Measurements from ENCODE around the gene SMIM29.

The SMIM29 gene

DNA sequence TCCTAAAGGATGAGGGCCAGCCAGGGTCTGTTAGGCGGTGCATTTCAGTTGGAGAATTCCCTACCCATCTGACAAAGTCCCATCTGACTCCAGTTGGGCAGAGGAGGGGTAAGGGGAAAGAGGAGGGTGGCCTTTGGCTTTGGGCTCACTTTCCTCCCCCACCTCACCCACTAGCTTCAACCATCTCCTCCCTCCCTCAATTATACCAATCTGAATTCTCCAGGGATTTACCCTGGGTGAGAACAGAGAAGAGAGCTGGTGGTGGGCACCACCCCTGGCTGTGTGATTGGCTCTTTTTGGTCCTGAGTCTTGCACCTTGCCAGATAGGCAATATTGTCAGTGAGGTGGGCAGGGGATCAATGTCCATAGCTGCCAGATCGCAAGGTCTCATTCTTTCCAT, 8.9 kb downstream of the SMIM29 start:
- DNase-seq, result no peak

DNA sequence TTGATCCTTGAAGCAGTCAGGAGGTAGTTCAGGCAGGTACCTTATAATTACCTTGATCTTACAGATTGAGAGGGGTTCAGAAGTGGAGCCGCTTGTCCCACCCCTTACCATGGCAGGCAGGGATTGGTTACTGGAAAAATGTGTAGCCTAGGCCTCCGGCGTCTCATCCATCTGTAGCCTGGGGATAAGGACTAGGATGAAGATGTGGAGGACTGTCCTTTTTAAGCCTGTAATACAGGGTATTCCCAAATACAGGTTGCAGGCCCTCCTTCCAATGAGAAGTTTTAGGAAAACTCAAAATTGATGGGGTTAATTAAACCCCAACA, 9.3 kb downstream of the SMIM29 start:
- no peak for DNase-seq

- DNase-seq, result no peak
Observed at GRCh38 chr6:34238585-34239499, 10.0 kb downstream of the SMIM29 start.

GRCh38 chr6:34237722-34238584, 10.9 kb downstream of the SMIM29 start:
- no peak for DNase-seq

GRCh38 chr6:34237316-34237721, 11.5 kb downstream of the SMIM29 start:
- no peak for DNase-seq

DNA sequence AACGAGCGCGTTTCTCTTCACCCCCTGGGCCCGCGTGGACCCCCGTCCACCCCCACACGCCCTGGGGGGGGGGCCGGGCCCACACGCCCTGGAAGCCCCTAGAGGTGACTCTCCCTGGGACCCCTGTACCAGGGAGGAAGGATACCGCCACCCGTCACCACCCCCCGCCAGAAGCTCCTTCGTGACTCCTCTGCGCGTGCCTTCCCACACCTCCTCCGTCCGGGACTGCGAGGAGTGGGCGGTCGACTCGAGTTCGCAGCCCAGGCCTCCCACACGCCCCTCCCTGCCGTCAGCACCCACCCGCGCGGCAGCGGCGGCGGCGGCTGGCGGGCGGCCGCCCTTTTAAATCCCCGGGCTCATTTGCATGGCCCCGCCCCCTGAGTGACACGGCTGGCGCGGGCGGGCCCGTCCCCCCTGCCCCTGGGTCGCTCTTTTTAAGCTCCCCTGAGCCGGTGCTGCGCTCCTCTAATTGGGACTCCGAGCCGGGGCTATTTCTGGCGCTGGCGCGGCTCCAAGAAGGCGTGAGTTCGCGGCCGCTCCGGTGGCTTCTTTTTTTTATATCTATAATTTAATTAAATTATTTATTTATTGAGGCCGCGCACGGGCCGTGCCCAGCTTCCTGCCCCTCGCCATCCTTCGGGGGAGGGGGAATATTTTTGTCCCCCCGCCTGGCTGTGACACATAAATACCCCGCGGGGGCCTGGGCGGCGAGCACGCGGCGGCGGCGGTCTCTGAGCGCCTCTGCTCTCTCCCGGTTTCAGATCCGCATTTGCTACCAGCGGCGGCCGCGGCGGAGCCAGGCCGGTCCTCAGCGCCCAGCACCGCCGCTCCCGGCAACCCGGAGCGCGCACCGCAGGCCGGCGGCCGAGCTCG, 12.1 kb downstream of the SMIM29 start, which contains the start of gene HMGA1:
TSS of gene HMGA1 (plus strand) at position 431 of the 873 bp plus-strand sequence. CDS start 3,908 bp downstream, outside the sequence.
- peak; percentile 81 for DNase-seq

- DNase-seq, result no peak
Observed at GRCh38 chr6:34236131-34236442, 12.7 kb downstream of the SMIM29 start.

DNA sequence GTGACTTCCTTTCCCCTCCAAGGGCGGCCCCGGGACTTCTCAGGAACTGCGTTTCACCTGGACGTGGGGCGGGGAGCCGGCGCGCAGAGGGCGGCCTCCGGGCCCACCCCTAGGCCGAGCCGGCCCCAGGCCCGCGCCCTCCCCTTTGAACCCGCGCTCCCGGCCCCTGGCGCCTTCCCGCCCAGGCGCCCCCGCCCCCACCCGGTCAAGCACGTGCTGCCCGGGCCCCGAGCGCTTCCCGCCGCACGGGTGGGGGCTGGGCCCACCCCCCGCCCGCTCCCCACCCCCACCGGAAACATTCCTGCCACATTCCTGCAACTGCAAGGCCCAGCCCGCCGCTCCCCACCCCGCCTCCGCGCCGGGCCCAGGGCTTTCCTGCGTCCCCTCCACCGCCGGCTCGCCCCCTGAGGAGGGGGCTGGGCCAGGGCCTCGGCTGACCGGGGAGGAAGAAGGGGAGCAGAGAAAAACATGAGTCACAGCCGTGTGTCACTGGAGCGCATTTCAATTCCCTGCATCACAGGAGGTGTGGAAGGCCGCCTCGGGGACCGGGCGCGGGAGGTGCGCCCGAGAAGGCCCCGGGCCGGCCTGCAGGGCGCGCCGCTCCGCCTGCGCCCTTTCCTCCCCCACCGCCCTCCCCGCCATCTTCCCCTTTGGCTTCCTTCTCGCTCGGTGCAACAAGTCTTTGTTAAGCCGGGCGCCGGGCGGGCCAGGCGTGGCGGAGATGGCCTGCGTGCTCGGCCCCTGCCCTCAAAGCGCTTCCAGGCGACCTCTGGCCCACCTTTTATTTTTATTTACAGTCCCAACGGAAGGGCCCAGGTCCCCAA, 13.3 kb downstream of the SMIM29 start:
- DNase-seq, result no peak

DNA sequence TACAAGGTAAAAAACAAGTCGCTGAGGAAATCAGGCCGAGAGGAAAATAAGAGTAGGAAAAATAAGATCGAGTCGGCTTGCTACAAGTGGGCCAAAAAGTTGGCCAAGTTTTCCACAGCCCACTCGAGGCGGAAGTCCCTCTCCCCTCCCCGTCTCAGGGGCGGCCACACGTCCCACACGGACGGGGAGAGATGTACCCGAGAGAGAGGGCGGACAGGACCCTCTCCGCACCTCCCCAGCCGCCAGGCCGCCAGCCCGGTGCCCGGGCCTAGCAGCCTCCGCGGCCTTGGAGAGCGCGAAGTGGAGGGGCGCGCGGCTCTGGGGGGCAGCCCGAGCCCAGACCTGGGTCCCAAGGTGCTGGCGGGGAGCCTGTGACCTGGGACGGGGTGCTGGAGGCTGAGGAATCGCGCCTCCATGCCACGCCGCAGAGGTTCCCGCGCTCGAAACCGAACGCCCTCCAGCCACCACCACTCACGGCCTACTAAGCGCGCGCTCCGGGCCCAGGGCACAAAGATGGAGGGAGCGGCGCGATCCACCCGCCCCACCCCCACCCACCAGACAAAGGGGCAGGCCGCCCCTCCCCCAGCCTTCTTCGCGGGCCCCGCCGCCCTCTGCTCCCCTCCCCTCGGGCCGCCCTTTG, 14.0 kb downstream of the SMIM29 start:
- no peak for DNase-seq

DNA sequence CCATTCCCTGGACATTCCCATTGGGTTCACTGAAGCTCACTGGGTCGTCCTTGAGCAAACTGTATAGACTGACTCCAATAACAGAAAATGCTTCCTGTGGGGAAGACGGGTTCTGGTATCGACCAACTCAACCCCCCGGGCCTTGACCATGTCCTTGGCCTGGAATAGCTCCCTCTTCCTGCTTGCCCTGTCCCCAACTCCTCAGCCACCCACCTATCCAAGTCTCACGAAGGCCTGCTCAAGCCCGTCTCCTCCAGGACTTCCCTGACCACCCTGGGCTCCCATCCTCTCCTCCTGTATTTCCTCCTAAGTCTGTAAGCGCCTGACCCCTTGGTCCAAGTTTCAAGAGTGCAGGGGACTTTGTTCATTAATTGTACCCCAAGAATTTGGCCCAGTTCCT, 14.9 kb downstream of the SMIM29 start:
- DNase-seq, result no peak

DNA sequence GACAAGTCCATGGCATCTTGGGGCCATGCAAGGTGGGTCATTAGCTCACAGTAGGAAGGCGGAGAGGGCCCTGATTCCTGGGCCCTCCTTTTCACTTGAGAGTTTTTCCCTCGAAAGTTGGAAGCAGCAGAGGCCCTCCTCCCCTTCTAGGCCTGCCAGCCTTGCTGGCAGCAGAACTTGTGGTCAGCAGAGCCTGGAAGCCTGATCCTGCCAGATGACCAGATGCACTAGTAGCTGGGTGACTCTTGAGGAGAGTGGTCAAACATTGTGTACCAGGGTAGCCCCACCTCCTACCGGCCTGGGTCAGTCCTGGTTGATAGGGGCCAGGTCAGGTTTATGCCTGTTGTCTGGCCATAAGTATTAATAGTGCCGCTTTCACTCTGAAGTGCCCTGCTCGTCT, 15.9 kb downstream of the SMIM29 start:
- DNase-seq, result no peak

GRCh38 chr6:34231566-34232336, 17.1 kb downstream of the SMIM29 start:
- no peak for DNase-seq

GRCh38 chr6:34230653-34231371, 18.0 kb downstream of the SMIM29 start:
- DNase-seq, result no peak

DNA sequence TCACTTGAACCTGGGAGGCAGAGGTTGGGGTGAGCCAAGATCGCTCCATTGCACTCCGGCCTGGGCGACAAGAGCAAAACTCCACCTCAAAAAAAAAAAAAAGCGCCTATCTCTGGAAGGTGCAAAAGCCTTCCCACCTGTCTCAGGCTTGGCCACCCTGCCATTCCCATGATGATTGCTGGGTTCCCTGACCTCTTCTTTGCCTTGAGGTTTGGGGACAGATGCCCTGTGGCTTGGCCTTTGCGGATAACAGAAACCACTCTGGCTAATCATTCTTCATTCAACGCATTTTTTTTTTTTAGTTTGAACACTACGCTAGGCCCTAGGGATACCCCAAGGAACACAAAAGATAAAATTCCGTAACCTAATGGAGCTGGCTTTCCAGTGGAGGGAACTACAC, 18.9 kb downstream of the SMIM29 start:
- DNase-seq, result no peak

DNA sequence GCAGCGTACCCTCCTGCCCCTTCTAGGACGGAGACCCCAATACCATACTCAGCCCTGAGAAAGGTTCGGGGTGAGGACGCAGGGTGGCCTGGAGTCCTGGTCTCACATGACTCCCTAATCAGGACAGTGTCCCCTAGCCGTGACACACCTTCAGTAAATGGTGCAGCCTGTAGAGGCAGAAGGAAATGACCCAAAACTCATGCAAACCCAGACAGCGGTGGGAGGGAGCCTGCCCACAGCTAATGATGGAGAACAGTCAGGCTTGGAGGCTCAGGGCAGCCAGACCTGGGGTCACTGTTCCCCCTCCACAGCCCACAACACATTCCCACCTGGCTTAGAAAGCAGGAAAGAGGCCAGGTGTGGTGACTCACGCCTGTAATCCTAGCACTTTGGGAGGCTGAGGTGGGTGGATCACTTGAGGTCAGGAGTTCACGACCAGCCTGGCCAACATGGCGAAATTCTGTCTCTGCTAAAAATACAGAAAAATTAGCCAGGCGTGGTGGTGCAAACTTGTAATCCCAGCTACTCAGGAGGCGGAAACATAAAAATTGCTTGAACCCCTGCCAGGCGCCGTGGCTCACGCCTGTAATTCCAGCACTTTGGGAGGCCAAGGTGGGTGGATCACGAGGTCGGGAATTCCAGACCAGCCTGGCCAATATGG, 20.9 kb downstream of the SMIM29 start:
- DNase-seq, result no peak

DNA sequence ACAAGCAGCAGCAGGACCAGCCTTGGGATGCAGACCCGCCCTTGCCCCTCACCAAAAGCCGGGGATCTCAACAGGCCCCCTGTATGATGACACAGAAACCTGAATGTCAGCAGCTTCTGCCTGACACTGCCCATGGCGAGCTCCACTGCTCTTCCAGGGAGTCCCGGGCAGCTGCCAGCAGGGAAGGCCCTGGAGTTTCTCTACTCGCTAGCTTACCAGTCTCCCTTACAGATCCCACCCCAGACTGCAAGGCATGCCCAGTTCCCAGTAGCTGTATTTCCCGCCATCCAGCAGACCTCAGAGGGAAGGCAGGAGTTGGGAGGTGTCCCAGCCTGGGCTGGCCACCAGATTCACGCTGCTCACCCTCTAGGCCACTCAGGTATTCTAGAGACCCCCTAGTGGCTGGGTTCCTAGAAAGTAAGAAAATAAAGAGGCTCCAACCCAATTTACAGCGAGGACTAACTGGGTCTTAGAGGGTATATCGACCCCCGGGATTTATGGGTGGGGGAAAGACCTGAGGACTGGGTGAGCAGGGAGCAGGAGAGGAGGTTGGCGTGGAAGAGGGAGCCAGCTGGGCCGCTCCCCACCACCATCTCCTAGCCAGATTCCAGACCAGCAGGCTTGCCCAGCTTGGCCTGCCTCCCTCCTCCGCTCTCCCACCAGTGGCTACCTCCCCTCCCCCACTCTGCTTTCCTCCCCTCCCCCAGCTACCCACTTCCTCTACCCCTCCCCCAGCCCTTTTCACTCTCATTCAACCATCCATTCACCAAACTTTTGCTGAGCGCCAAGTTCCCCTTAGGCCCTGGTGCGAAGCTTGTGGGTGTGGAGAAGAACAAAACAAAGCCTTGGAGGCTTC, 21.8 kb downstream of the SMIM29 start:
- no peak for DNase-seq

- no peak for DNase-seq
Observed at GRCh38 chr6:34226066-34226465, 22.7 kb downstream of the SMIM29 start.

GRCh38 chr6:34225551-34225950, 23.3 kb downstream of the SMIM29 start:
- no peak for DNase-seq

All from NCI-H2029 (cell line).